Ishikawa (cell line): ENCODE results near the gene EXOC3L4.

Source experiments
- CEBPB ChIP-seq: IDR thresholded peaks from 2 replicates; pipeline ENCODE4 v1.6.1; 2012
- CREB1 ChIP-seq: IDR thresholded peaks from 2 replicates; pipeline ENCODE4 v1.6.1; 2012; ENCODE audit warnings: low read depth
- EGR1 ChIP-seq: IDR thresholded peaks from 2 replicates; pipeline ENCODE4 v1.6.1; 2012
- EP300 ChIP-seq: IDR thresholded peaks from 2 replicates; pipeline ENCODE4 v1.6.1; 2012; ENCODE audit warnings: borderline replicate concordance
- FOXM1 ChIP-seq: IDR thresholded peaks from 2 replicates; pipeline ENCODE4 v1.6.1; 2012; ENCODE audit warnings: low read depth, borderline replicate concordance
- MAX ChIP-seq: IDR thresholded peaks from 2 replicates; pipeline ENCODE4 v1.6.1; 2012
- NFIC ChIP-seq: IDR thresholded peaks from 2 replicates; pipeline ENCODE4 v1.6.1; 2012
- RAD21 ChIP-seq: IDR thresholded peaks from 2 replicates; pipeline ENCODE4 v1.6.1; 2012; ENCODE audit warnings: low read depth
- REST ChIP-seq: IDR thresholded peaks from 2 replicates; pipeline ENCODE4 v1.6.1; 2012; ENCODE audit warnings: low read depth, mild to moderate bottlenecking
- TAF1 ChIP-seq: IDR thresholded peaks from 2 replicates; pipeline ENCODE4 v1.6.1; 2012; ENCODE audit warnings: low read depth, mild to moderate bottlenecking
- TCF12 ChIP-seq: IDR thresholded peaks from 2 replicates; pipeline ENCODE4 v1.6.1; 2012; ENCODE audit warnings: low read depth
- TEAD4 ChIP-seq: IDR thresholded peaks from 2 replicates; pipeline ENCODE4 v1.6.1; 2012
- USF1 ChIP-seq: IDR thresholded peaks from 2 replicates; pipeline ENCODE4 v1.6.1; 2012
- YY1 ChIP-seq: IDR thresholded peaks from 2 replicates; pipeline ENCODE4 v1.6.1; 2012; ENCODE audit warnings: low read depth
- ZBTB7A ChIP-seq: IDR thresholded peaks from 2 replicates; pipeline ENCODE4 v1.6.1; 2012; ENCODE audit warnings: low read depth

The EXOC3L4 gene

GRCh38 chr14:103103461-103104388 is 9.2 kb downstream of the EXOC3L4 start:
- TF ChIP-seq USF1 (no peak), MAX (peak; percentile 13; the same call in 1 of the 2 replicates), TAF1 (0 out of 2 replicates have a peak, but pooled peaks have one; percentile 25), CREB1 (no peak), ZBTB7A (peak; percentile 64)

GRCh38 chr14:103104389-103104653 is 9.8 kb downstream of the EXOC3L4 start:
- no peak for TF ChIP-seq USF1
- TF ChIP-seq CEBPB: no peak
- TF ChIP-seq MAX: no peak
- TF ChIP-seq NFIC: no peak
- TF ChIP-seq REST: no peak
- no peak for TF ChIP-seq TCF12
- no peak for TF ChIP-seq RAD21
- no peak for TF ChIP-seq EP300
- TF ChIP-seq FOXM1: no peak
- no peak for TF ChIP-seq EGR1

- TF ChIP-seq MAX: peak; percentile 74
- no peak for TF ChIP-seq FOXM1
- no peak for TF ChIP-seq EGR1
- no peak for TF ChIP-seq NFIC
- no peak for TF ChIP-seq CREB1
- TF ChIP-seq TCF12: 0 out of 2 replicates have a peak, but pooled peaks have one; percentile 31
- TF ChIP-seq RAD21: peak; percentile 95
- TF ChIP-seq ZBTB7A: no peak
- no peak for TF ChIP-seq REST
- TF ChIP-seq CEBPB: no peak
- no peak for TF ChIP-seq TAF1
- TF ChIP-seq YY1: no peak
- TF ChIP-seq TEAD4: no peak
- 0 out of 2 replicates have a peak, but pooled peaks have one; percentile 9 for TF ChIP-seq EP300
- no peak for TF ChIP-seq USF1
These were observed 10.3 kb downstream of the EXOC3L4 start for GRCh38 chr14:103104654-103105452.

GRCh38 chr14:103105580-103106150 is 11.1 kb downstream of the EXOC3L4 start:
- TF ChIP-seq USF1 (no peak), RAD21 (peak; percentile 23; the same call in 1 of the 2 replicates)
